ENCODE measurements around the gene FTCDNL1.

DNA sequence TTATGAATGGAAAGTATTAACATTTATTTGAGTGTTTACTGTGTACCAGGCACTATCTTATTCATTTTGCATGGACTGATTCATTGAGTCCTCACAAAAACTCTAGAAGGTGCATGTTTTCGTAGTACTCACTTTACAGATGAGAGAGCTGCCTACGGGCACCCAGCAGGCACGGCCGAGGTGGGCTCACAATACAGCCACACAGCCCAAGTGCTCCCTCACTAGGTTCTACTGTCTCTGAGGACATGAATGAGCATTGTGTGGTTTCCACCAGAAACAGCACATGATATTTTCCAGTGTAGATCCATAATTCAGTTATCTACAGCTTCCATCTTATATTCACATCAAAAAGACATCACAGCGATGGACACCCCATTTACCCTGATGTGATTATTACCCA is 101.4 kb downstream of the FTCDNL1 start:
- TF ChIP-seq, protein P1, sequence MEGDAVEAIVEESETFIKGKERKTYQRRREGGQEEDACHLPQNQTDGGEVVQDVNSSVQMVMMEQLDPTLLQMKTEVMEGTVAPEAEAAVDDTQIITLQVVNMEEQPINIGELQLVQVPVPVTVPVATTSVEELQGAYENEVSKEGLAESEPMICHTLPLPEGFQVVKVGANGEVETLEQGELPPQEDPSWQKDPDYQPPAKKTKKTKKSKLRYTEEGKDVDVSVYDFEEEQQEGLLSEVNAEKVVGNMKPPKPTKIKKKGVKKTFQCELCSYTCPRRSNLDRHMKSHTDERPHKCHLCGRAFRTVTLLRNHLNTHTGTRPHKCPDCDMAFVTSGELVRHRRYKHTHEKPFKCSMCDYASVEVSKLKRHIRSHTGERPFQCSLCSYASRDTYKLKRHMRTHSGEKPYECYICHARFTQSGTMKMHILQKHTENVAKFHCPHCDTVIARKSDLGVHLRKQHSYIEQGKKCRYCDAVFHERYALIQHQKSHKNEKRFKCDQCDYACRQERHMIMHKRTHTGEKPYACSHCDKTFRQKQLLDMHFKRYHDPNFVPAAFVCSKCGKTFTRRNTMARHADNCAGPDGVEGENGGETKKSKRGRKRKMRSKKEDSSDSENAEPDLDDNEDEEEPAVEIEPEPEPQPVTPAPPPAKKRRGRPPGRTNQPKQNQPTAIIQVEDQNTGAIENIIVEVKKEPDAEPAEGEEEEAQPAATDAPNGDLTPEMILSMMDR (IDR thresholded peaks at IDR 0.05 in 4 of 5, conservative IDR thresholded peaks at IDR 0.05 in 1 of 5): no peak
- no peak for TF ChIP-seq POLR2A (IDR thresholded peaks at IDR 0.05)
